Mononuclear cell (primary cell): ENCODE results near the gene CTSZ. TPM values are rescaled to one million over a fixed set of nuclear protein-coding genes. Genes with fewer than 3 reads are reported as not detected.
"Not testable (repeated sequence)": the region's sequence is repeated elsewhere in the genome, so short reads cannot be mapped to it uniquely, and the experiment has no call there.

ENCODE experiments used
- H3K27me3 ChIP-seq: 2 replicates; pipeline ENCODE4 v1.6.0; 2011; ENCODE audit warnings: low read length, control low read depth; ENCODE audit not compliant: insufficient read depth
- H3K4me1 ChIP-seq: 2 replicates; pipeline ENCODE4 v1.5.1; 2011; ENCODE audit warnings: mild to moderate bottlenecking, low read length, control low read depth; ENCODE audit not compliant: insufficient read depth
- H3K4me3 ChIP-seq: 2 replicates; pipeline ENCODE4 v1.5.1; 2011; ENCODE audit warnings: mild to moderate bottlenecking, low read length, moderate library complexity
- H3K9me3 ChIP-seq: 2 replicates; pipeline ENCODE4 v1.5.1; 2011; ENCODE audit warnings: low read depth, mild to moderate bottlenecking, control low read depth, low read length
- total RNA-seq: library from RNA; depleted of rRNA; stranded (reverse); fragments of >200 nt; gene quantifications from one replicate; pipeline ENCODE4 v1.2.3, GENCODE V29; 2012

Gene CTSZ
- total RNA-seq, 1 donor: 184 TPM

- no peaks in the 10 kb centered on the region for H3K9me3 ChIP-seq
These were observed 16.6 kb upstream of the CTSZ start for GRCh38 chr20:59023616-59024015.

DNA sequence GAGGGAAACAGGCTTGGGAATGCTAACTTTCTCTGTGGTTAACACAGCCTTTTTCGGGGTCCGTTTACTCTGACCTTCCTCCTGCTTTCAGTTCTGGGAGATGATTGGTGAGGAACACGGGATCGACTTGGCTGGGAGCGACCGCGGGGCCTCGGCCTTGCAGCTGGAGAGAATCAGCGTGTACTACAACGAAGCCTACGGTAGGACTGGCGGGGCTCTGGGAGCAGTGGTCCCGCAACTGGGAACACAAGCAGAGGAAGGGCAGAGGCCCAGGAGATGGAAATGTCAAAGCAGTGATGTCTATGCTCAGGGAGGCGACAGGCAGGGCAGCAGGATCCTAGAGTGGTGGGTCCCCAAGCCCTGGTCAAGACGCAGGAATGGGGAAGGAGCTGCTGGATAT is 15.7 kb upstream of the CTSZ start:
- Histone ChIP-seq H3K9me3 (no peaks in the 10 kb centered on the region), H3K27me3 (no peaks in the 10 kb centered on the region), H3K4me1 (peaks cover 4% of the 10 kb centered on the region), H3K4me3 (no peak overlapping the region)

More at GRCh38 chr20:59023616-59024015, 16.6 kb upstream of the CTSZ start:
- Histone ChIP-seq H3K27me3 (no peaks in the 10 kb centered on the region), H3K4me1 (peaks cover 6% of the 10 kb centered on the region), H3K4me3 (no peak overlapping the region)

DNA sequence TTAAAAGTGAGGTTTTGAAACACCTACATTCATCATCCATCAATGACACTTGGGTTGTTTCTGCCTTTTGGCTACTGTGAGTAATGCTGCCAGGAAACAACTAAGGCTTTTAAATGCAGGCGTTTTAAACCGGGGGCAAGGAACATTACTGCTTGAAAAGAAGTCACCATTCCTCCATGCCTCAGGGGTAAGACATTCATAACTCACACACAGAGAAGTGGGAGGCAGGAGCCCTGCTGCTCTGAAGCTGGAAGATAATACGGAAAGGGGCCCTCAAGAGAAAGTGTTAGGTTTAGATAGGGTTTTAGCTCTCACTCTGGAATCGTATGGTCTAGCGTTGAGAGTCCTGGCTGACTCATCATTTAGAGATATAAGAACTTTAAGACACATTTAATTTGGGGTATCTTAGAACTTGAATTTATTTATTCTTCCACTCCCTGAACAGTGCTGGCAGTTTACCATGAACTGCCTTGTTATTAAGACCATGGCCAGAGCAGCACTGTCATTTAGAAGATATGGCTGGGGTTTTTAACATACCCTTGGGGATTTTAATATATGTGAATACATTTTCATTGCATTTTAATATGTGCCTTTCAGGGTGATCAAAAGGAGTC is 14.0 kb upstream of the CTSZ start:
- no peaks in the 10 kb centered on the region for H3K9me3 ChIP-seq
- H3K4me1 ChIP-seq: peaks cover 14% of the 10 kb centered on the region
- no peaks in the 10 kb centered on the region for H3K27me3 ChIP-seq

GRCh38 chr20:59019217-59019616 is 12.2 kb upstream of the CTSZ start, which contains the start of gene TUBB1:
Gene TUBB1 (plus strand): TSS chr20:59019429. CDS start chr20:59019523, 94 bp downstream.
- Histone ChIP-seq H3K4me1 (peaks cover 22% of the 10 kb centered on the region), H3K9me3 (no peaks in the 10 kb centered on the region), H3K4me3 (no peak within 1 kb of the TSS), H3K27me3 (no peaks in the 10 kb centered on the region)

More for the DNA sequence above, 14.0 kb upstream of the CTSZ start:
- H3K4me3 ChIP-seq: no peak overlapping the region

DNA sequence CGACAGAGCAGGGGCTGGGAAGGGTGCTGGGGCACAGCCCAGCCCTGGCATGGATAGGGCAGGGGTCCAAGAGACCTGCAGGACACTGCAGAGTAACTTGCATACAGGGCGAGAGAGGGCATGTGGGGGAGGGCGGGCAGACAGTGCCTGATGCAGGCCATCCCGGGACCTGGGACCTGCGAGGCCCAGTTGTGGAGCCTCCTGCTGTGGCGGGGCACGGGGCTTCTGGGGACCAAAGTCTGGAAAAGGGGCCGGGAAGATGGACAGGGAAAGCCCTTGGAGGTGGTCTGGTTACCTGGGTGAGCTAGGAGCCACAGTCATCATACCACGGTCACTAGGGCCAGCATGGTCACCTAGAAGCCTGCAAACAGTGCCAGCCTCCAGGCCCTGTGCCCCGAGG is 11.8 kb upstream of the CTSZ start:
- H3K9me3 ChIP-seq: no peaks in the 10 kb centered on the region
- H3K4me3 ChIP-seq: no peak overlapping the region
- no peaks in the 10 kb centered on the region for H3K27me3 ChIP-seq

DNA sequence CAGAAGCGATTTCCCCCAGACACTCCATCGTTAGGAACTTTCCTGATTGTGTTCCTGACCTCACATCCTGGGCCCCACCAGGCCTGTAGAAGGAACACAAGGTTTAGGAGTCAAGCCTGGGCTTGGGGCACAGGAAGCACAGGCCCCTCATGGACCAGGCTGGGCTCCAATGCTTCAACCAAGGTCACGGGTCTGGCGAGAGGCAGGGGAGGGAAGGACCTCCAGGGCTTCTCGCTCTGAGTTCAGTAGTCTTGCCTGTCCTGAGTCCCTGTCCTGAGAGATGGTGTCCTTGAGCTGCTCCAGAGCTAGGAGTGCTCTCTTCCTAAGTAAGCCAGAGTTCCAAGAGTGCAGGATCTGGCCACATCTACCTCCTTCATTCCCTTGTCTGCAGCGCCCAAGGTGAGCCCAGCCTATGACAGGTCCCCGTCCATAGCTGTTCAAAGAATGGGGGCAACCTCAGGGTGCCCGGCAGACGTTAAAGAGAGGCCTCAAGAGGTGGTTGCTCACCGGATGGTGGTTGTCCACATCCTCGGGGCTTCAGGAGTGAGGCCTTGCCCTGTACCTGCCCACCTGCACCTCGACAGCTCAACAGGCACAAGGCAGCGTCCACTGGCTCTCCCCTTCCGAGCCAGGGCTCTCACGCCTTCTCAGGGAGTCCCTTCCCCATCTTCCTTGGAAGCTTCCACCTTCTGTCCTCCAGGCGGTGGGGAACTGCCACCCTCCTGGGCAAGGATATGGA is 10.6 kb upstream of the CTSZ start:
- no peaks in the 10 kb centered on the region for H3K9me3 ChIP-seq
- no peak overlapping the region for H3K4me3 ChIP-seq
- H3K4me1 ChIP-seq: peaks cover 30% of the 10 kb centered on the region
- no peaks in the 10 kb centered on the region for H3K27me3 ChIP-seq

More for the DNA sequence above, 11.8 kb upstream of the CTSZ start:
- H3K4me1 ChIP-seq: peaks cover 26% of the 10 kb centered on the region

DNA sequence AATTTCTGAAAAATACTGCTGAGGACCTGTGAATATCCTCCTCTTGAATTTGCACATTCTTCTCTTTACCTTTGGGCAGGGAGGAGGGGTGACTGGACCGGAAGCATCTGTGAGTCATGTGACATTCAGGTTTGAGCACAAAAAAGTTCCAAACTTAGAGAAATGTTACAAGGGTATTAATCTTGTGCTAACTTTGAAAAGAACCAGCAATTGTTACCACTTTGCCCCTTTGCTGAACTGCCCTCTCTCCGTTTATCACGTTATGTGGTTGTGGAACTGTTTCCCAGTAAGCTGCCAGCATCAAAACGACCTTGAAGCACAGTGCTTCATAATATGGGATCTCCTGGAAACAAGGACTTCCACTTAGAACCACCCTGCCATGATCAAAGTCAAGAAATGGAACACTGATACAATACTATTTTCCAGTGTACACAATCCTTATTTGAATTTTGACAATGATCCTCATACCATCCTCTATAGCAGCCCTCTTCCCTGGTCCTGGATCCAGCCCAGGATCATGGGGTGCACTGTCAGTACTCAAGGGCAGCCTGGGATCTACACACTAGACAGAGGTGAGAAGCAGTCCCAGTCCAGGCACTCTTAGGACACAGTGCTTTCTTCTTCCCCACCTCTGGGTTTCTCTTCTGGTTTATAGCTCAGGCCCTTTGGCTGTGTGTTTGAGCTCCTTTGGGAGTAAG is 9.9 kb upstream of the CTSZ start:
- Histone ChIP-seq H3K4me1 (peaks cover 30% of the 10 kb centered on the region), H3K9me3 (no peaks in the 10 kb centered on the region), H3K27me3 (no peaks in the 10 kb centered on the region), H3K4me3 (no peak overlapping the region)

- Histone ChIP-seq H3K4me1 (peaks cover 39% of the 10 kb centered on the region), H3K4me3 (no peak overlapping the region), H3K9me3 (no peaks in the 10 kb centered on the region), H3K27me3 (no peaks in the 10 kb centered on the region)
These were observed 9.0 kb upstream of the CTSZ start for GRCh38 chr20:59015812-59016711.

- Histone ChIP-seq H3K27me3 (no peaks in the 10 kb centered on the region), H3K9me3 (no peaks in the 10 kb centered on the region), H3K4me1 (peaks cover 41% of the 10 kb centered on the region), H3K4me3 (no peak overlapping the region)
These were observed 8.4 kb upstream of the CTSZ start for GRCh38 chr20:59015411-59015810.

DNA sequence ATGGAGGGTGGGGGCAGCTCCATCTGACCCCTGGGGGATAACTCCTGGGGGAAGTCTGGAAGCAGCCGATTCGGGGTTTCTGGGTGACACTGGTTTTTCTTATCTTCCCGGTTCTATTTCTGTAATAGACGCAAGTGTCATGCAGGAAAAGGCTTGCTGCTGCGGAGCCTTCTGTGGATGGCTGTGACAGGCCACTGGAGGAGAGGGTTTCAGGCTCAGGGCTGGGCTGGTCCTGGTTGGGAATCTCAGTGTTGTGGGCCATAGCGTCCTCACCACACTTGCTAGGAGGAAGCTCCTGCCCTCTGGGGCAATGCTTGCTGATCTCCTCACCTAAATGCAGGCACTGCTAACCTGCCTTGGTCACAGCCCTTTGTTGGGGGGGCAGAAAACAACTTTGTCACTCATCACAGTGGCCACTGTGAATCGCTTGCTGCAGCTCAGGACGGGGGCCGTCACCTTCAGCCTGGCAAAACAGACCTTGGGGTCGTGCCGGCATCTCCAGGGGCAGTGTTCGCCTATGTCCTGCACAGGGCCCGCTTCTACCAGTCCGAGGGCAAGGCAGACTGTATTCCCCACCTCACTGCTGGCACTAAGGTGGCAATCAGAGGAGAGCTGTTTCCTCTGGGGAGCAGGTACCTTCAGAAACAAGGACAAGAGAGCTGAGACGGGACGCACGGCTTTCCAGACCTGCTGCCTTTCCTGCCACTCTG is 7.8 kb upstream of the CTSZ start:
- Histone ChIP-seq H3K4me1 (peaks cover 41% of the 10 kb centered on the region), H3K9me3 (no peaks in the 10 kb centered on the region), H3K27me3 (no peaks in the 10 kb centered on the region), H3K4me3 (no peak overlapping the region)

- H3K4me3 ChIP-seq: no peak overlapping the region
- peaks cover 41% of the 10 kb centered on the region for H3K4me1 ChIP-seq
- H3K9me3 ChIP-seq: no peaks in the 10 kb centered on the region
- no peaks in the 10 kb centered on the region for H3K27me3 ChIP-seq
These were observed 7.0 kb upstream of the CTSZ start for GRCh38 chr20:59013959-59014608.

- Histone ChIP-seq H3K9me3 (no peaks in the 10 kb centered on the region), H3K27me3 (no peaks in the 10 kb centered on the region), H3K4me1 (peaks cover 48% of the 10 kb centered on the region), H3K4me3 (no peak overlapping the region)
These were observed 6.2 kb upstream of the CTSZ start for GRCh38 chr20:59013031-59013951.

DNA sequence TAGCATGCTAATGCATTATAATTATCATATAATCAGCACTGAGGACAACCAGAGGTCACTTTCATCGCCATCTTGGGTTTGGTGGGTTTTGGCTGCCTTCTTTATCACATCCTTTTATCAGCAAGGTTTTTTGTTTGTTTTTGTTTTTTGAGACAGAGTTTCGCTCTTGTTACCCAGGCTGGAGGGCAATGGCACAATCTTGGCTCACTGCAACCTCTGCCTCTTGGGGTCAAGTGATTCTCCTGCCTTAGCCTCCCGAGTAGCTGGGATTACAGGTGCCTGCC is 4.8 kb upstream of the CTSZ start:
- not testable (repeated sequence) for H3K27me3 ChIP-seq, H3K9me3 ChIP-seq, H3K4me3 ChIP-seq
- H3K4me1 ChIP-seq: peaks cover 52% of the 10 kb centered on the region
